Astrocyte (in vitro differentiated cells and primary cell): Measurements from ENCODE around the gene ULBP1.

Source experiments
- CTCF ChIP-seq: IDR thresholded peaks from 2 replicates; pipeline ENCODE4 v1.5.1; 2011; ENCODE audit warnings: low read depth, mild to moderate bottlenecking, inconsistent platforms, low read length, moderate library complexity; ENCODE audit not compliant: insufficient read depth
- EZH2 ChIP-seq: IDR thresholded peaks from 2 replicates; pipeline ENCODE4 v1.6.1; 2012; ENCODE audit warnings: mild to moderate bottlenecking, low read length, inconsistent platforms; ENCODE audit not compliant: insufficient read depth

- TF ChIP-seq CTCF (no peak), EZH2 (no peak)
Measured at GRCh38 chr6:149939356-149939648, 24.4 kb upstream of the ULBP1 start.
